ENCODE data around the gene CACYBP.

- TF ChIP-seq POLR2AphosphoS5 (IDR thresholded peaks at IDR 0.05; ENCODE audit: low read depth, low read length) (no peak), POLR2A (IDR thresholded peaks at IDR 0.05; ENCODE audit: low read depth, low read length) (no peak), TAF1 (IDR thresholded peaks at IDR 0.05; ENCODE audit: borderline replicate concordance, low read depth, low read length) (no peak)
Observed at GRCh38 chr1:175002910-175003517, 3.3 kb downstream of the CACYBP start.
